ENCODE measurements around the gene CD79A. TPM values are rescaled to one million over a fixed set of nuclear protein-coding genes. Genes with fewer than 3 reads are reported as not detected.

Gene CD79A
- polyA plus RNA-seq, 2 donors: 0.31 to 0.57 TPM

GRCh38 chr19:41915776-41916414 lies 38.8 kb downstream of the CD79A start:
- Histone ChIP-seq H3K4me1 (ENCODE audit: control insufficient read depth in 2 of 2, insufficient read depth in 2 of 2, low read length in 1 of 2) (peaks cover 4 to 5% of the 10 kb centered on the region in 2 donors), H3K9me3 (ENCODE audit: control insufficient read depth in 2 of 2, insufficient read depth in 1 of 2, low read depth in 1 of 2, low read length in 1 of 2) (peaks cover 0 to 15% of the 10 kb centered on the region in 2 donors), H3K4me3 (ENCODE audit: low read depth in 1 of 2, low read length in 2 of 2) (no peak overlapping the region), H3K36me3 (ENCODE audit: control insufficient read depth in 2 of 2, insufficient read depth in 2 of 2, low read length in 1 of 2) (no peaks in the 10 kb centered on the region), H3K27ac (ENCODE audit: low read depth in 2 of 2, low read length in 1 of 2) (no peak overlapping the region), H3K27me3 (ENCODE audit: control insufficient read depth in 1 of 2, insufficient read depth in 2 of 2, low read length in 2 of 2) (peaks cover 0 to 14% of the 10 kb centered on the region in 2 donors)
- WGBS, 2 donors: 23% methylated on average over 26 to 27 of the region's 27 CpGs

- WGBS, 2 donors: 44 to 47% methylated on average over 12 of the region's 12 CpGs
- Histone ChIP-seq H3K9me3 (ENCODE audit: control insufficient read depth in 2 of 2, insufficient read depth in 1 of 2, low read depth in 1 of 2, low read length in 1 of 2) (peaks cover 0 to 15% of the 10 kb centered on the region in 2 donors), H3K27ac (ENCODE audit: low read depth in 2 of 2, low read length in 1 of 2) (no peak overlapping the region), H3K27me3 (ENCODE audit: control insufficient read depth in 1 of 2, insufficient read depth in 2 of 2, low read length in 2 of 2) (peaks cover 0 to 14% of the 10 kb centered on the region in 2 donors), H3K4me3 (ENCODE audit: low read depth in 1 of 2, low read length in 2 of 2) (no peak overlapping the region), H3K36me3 (ENCODE audit: control insufficient read depth in 2 of 2, insufficient read depth in 2 of 2, low read length in 1 of 2) (no peaks in the 10 kb centered on the region), H3K4me1 (ENCODE audit: control insufficient read depth in 2 of 2, insufficient read depth in 2 of 2, low read length in 1 of 2) (peaks cover 4 to 5% of the 10 kb centered on the region in 2 donors)
Measured at GRCh38 chr19:41917676-41918075, 40.6 kb downstream of the CD79A start.

- WGBS, 2 donors: 78 to 87% methylated on average over 6 of the region's 6 CpGs
- Histone ChIP-seq H3K27ac (ENCODE audit: low read depth in 2 of 2, low read length in 1 of 2) (no peak overlapping the region), H3K4me1 (ENCODE audit: control insufficient read depth in 2 of 2, insufficient read depth in 2 of 2, low read length in 1 of 2) (peaks cover 4 to 5% of the 10 kb centered on the region in 2 donors), H3K36me3 (ENCODE audit: control insufficient read depth in 2 of 2, insufficient read depth in 2 of 2, low read length in 1 of 2) (no peaks in the 10 kb centered on the region), H3K4me3 (ENCODE audit: low read depth in 1 of 2, low read length in 2 of 2) (no peak overlapping the region), H3K27me3 (ENCODE audit: control insufficient read depth in 1 of 2, insufficient read depth in 2 of 2, low read length in 2 of 2) (peaks cover 0 to 14% of the 10 kb centered on the region in 2 donors), H3K9me3 (ENCODE audit: control insufficient read depth in 2 of 2, insufficient read depth in 1 of 2, low read depth in 1 of 2, low read length in 1 of 2) (peaks cover 0 to 15% of the 10 kb centered on the region in 2 donors)
Measured at GRCh38 chr19:41918095-41918494, 41.0 kb downstream of the CD79A start.

GRCh38 chr19:41918653-41919244 lies 41.7 kb downstream of the CD79A start:
- Histone ChIP-seq H3K4me3 (ENCODE audit: low read depth in 1 of 2, low read length in 2 of 2) (no peak overlapping the region), H3K36me3 (ENCODE audit: control insufficient read depth in 2 of 2, insufficient read depth in 2 of 2, low read length in 1 of 2) (no peaks in the 10 kb centered on the region), H3K27me3 (ENCODE audit: control insufficient read depth in 1 of 2, insufficient read depth in 2 of 2, low read length in 2 of 2) (peaks cover 0 to 8% of the 10 kb centered on the region in 2 donors), H3K27ac (ENCODE audit: low read depth in 2 of 2, low read length in 1 of 2) (no peak overlapping the region), H3K9me3 (ENCODE audit: control insufficient read depth in 2 of 2, insufficient read depth in 1 of 2, low read depth in 1 of 2, low read length in 1 of 2) (peaks cover 0 to 15% of the 10 kb centered on the region in 2 donors), H3K4me1 (ENCODE audit: control insufficient read depth in 2 of 2, insufficient read depth in 2 of 2, low read length in 1 of 2) (peaks cover 4 to 5% of the 10 kb centered on the region in 2 donors)
- WGBS, 2 donors: 91 to 94% methylated on average over 5 of the region's 5 CpGs

- H3K9me3 ChIP-seq (ENCODE audit: control insufficient read depth in 2 of 2, insufficient read depth in 1 of 2, low read depth in 1 of 2, low read length in 1 of 2): peaks cover 0 to 15% of the 10 kb centered on the region in 2 donors
- H3K4me1 ChIP-seq (ENCODE audit: control insufficient read depth in 2 of 2, insufficient read depth in 2 of 2, low read length in 1 of 2): peaks cover 4 to 5% of the 10 kb centered on the region in 2 donors
- WGBS, 2 donors: 78 to 85% methylated on average over 33 of the region's 33 CpGs
- no peak overlapping the region for H3K4me3 ChIP-seq (ENCODE audit: low read depth in 1 of 2, low read length in 2 of 2)
- H3K27ac ChIP-seq (ENCODE audit: low read depth in 2 of 2, low read length in 1 of 2): no peak overlapping the region
- H3K27me3 ChIP-seq (ENCODE audit: control insufficient read depth in 1 of 2, insufficient read depth in 2 of 2, low read length in 2 of 2): peaks cover 0 to 5% of the 10 kb centered on the region in 2 donors
- no peaks in the 10 kb centered on the region for H3K36me3 ChIP-seq (ENCODE audit: control insufficient read depth in 2 of 2, insufficient read depth in 2 of 2, low read length in 1 of 2)
Measured at GRCh38 chr19:41919948-41920712, 43.1 kb downstream of the CD79A start.

- Histone ChIP-seq H3K4me3 (ENCODE audit: low read depth in 1 of 2, low read length in 2 of 2) (no peak overlapping the region), H3K36me3 (ENCODE audit: control insufficient read depth in 2 of 2, insufficient read depth in 2 of 2, low read length in 1 of 2) (no peaks in the 10 kb centered on the region), H3K27ac (ENCODE audit: low read depth in 2 of 2, low read length in 1 of 2) (no peak overlapping the region), H3K9me3 (ENCODE audit: control insufficient read depth in 2 of 2, insufficient read depth in 1 of 2, low read depth in 1 of 2, low read length in 1 of 2) (peaks cover 0 to 14% of the 10 kb centered on the region in 2 donors), H3K4me1 (ENCODE audit: control insufficient read depth in 2 of 2, insufficient read depth in 2 of 2, low read length in 1 of 2) (peaks cover 2% of the 10 kb centered on the region in 2 donors), H3K27me3 (ENCODE audit: control insufficient read depth in 1 of 2, insufficient read depth in 2 of 2, low read length in 2 of 2) (peaks cover 0 to 2% of the 10 kb centered on the region in 2 donors)
- 12 to 18% methylated on average over 26 of the region's 26 CpGs for WGBS, 2 donors
Measured at GRCh38 chr19:41920882-41921576, 44.0 kb downstream of the CD79A start.

GRCh38 chr19:41921577-41922576 lies 44.8 kb downstream of the CD79A start:
- WGBS, 2 donors: 21 to 33% methylated on average over 22 of the region's 22 CpGs
- H3K9me3 ChIP-seq (ENCODE audit: control insufficient read depth in 2 of 2, insufficient read depth in 1 of 2, low read depth in 1 of 2, low read length in 1 of 2): peaks cover 0 to 12% of the 10 kb centered on the region in 2 donors
- H3K27me3 ChIP-seq (ENCODE audit: control insufficient read depth in 1 of 2, insufficient read depth in 2 of 2, low read length in 2 of 2): peaks cover 4 to 5% of the 10 kb centered on the region in 2 donors
- H3K27ac ChIP-seq (ENCODE audit: low read depth in 2 of 2, low read length in 1 of 2): no peak overlapping the region
- no peak overlapping the region for H3K4me3 ChIP-seq (ENCODE audit: low read depth in 1 of 2, low read length in 2 of 2)
- no peaks in the 10 kb centered on the region for H3K36me3 ChIP-seq (ENCODE audit: control insufficient read depth in 2 of 2, insufficient read depth in 2 of 2, low read length in 1 of 2)
- no peaks in the 10 kb centered on the region for H3K4me1 ChIP-seq (ENCODE audit: control insufficient read depth in 2 of 2, insufficient read depth in 2 of 2, low read length in 1 of 2)

GRCh38 chr19:41922585-41922984 lies 45.5 kb downstream of the CD79A start:
- H3K4me1 ChIP-seq (ENCODE audit: control insufficient read depth in 2 of 2, insufficient read depth in 2 of 2, low read length in 1 of 2): no peaks in the 10 kb centered on the region
- WGBS, 2 donors: 20 to 22% methylated on average over 18 of the region's 18 CpGs
- peaks cover 4 to 10% of the 10 kb centered on the region in 2 donors for H3K27me3 ChIP-seq (ENCODE audit: control insufficient read depth in 1 of 2, insufficient read depth in 2 of 2, low read length in 2 of 2)
- H3K4me3 ChIP-seq (ENCODE audit: low read depth in 1 of 2, low read length in 2 of 2): no peak overlapping the region
- H3K27ac ChIP-seq (ENCODE audit: low read depth in 2 of 2, low read length in 1 of 2): no peak overlapping the region
- peaks cover 0 to 12% of the 10 kb centered on the region in 2 donors for H3K9me3 ChIP-seq (ENCODE audit: control insufficient read depth in 2 of 2, insufficient read depth in 1 of 2, low read depth in 1 of 2, low read length in 1 of 2)
- H3K36me3 ChIP-seq (ENCODE audit: control insufficient read depth in 2 of 2, insufficient read depth in 2 of 2, low read length in 1 of 2): no peaks in the 10 kb centered on the region
